K562 (cell line): ENCODE data around the gene ATXN7L2. TPM values are rescaled to one million over a fixed set of nuclear protein-coding genes. Genes with fewer than 3 reads are reported as not detected.

Experiments used
- ATAC-seq: fragments of 200-7000 bp; cut with Tn5 transposase; 3 replicates; pipeline ENCODE4 v1.9.1; 2020; ENCODE audit warnings: moderate library complexity
- BruUV-seq: library from RNA; stranded (reverse); fragments of 400-500 nt; replicated peaks from 2 replicates; lab custom pipeline; 2021; lab: Mats Ljungman, UMichigan
- CTCF ChIA-PET: fragments of 300-600 bp; formaldehyde crosslinking; extraction: SDS; loops from one replicate; lab custom pipeline; 2021; ENCODE audit warnings: low intra/inter-chr PET ratio; lab: Yijun Ruan, JAX
- POLR2A ChIA-PET: fragments of 300-600, 350-650 bp; sonication (Branson Sonifier 250); formaldehyde crosslinking; extraction: SDS; loops from one replicate; lab custom pipeline; 2021; ENCODE audit warnings: antibody characterized with exemption, inconsistent platforms; lab: Yijun Ruan, JAX
- DNase-seq, 4 experiments: peaks; one replicate each; pipeline versions ENCODE4 v3.0.0 to v3.0.0-alpha.2; 2011 to 2018; ENCODE audit warnings: low spot score in 3 of 4, mixed read lengths in 3 of 4; ENCODE audit errors: extremely low read depth in 1 of 4
- FAIRE-seq: peaks from 2 replicates; lab custom pipeline; 2011; peaks lifted over from hg19 to GRCh38; lab: Jason Lieb, UNC
- H2AFZ ChIP-seq: 2 replicates; pipeline ENCODE4 v1.6.0; 2011; ENCODE audit warnings: low read depth, low read length, control low read depth, inconsistent platforms
- H3K27ac ChIP-seq: fragments of 200-600 bp; 3 replicates; pipeline ENCODE4 v1.8.0; 2011; ENCODE audit warnings: low read depth, mild to moderate bottlenecking, control low read depth, inconsistent platforms, low read length, moderate library complexity, mixed read lengths; ENCODE audit errors: extremely low read depth
- H3K27me3 ChIP-seq, 2 experiments: fragments of 300-600 bp in 1 of 2; 2 replicates in 1 of 2; 3 replicates in 1 of 2; pipeline versions ENCODE4 v1.6.0 to v1.8.0; 2011; ENCODE audit warnings: inconsistent platforms in 2 of 2, low read length in 2 of 2, mild to moderate bottlenecking in 1 of 2, mixed read lengths in 1 of 2, moderate library complexity in 1 of 2; ENCODE audit not compliant: control insufficient read depth in 2 of 2, insufficient read depth in 2 of 2
- H3K36me3 ChIP-seq: fragments of 300-600 bp; 3 replicates; pipeline ENCODE4 v1.8.0; 2011; ENCODE audit warnings: mild to moderate bottlenecking, low read length, inconsistent platforms; ENCODE audit not compliant: control insufficient read depth, insufficient read depth
- H3K4me1 ChIP-seq, 2 experiments: fragments of 200-600 bp in 1 of 2; replicated peaks in 1 of 2; 2 replicates in 1 of 2; 3 replicates in 1 of 2; pipeline versions ENCODE4 v1.5.1 to v1.8.0; 2011; ENCODE audit warnings: inconsistent platforms in 2 of 2, low read length in 2 of 2, mild to moderate bottlenecking in 1 of 2, mixed read lengths in 1 of 2, moderate library complexity in 1 of 2; ENCODE audit not compliant: control insufficient read depth in 2 of 2, insufficient read depth in 2 of 2
- H3K4me2 ChIP-seq: 2 replicates; pipeline ENCODE4 v1.6.1; 2011; ENCODE audit warnings: low read length, control low read depth, inconsistent platforms, mixed read lengths; ENCODE audit not compliant: insufficient read depth
- H3K4me3 ChIP-seq: fragments of 200-600 bp; sonication (generic), shearing (Covaris generic); 2 replicates; pipeline ENCODE4 v1.5.1; 2016; ENCODE audit warnings: control low read depth, inconsistent platforms
- H3K79me2 ChIP-seq: fragments of 200-600 bp; 3 replicates; pipeline ENCODE4 v1.8.0; 2011; ENCODE audit warnings: low read length, inconsistent platforms; ENCODE audit not compliant: control insufficient read depth, insufficient read depth
- H3K9ac ChIP-seq, 2 experiments: 2 replicates each; pipeline versions ENCODE4 v1.6.0 to v1.6.1; 2011; ENCODE audit warnings: low read depth in 2 of 2, low read length in 2 of 2, control low read depth in 1 of 2, inconsistent platforms in 1 of 2, mild to moderate bottlenecking in 1 of 2, mixed read lengths in 1 of 2; ENCODE audit not compliant: insufficient read depth in 1 of 2
- H3K9me1 ChIP-seq: one replicate; pipeline ENCODE4 v1.6.0; 2011; ENCODE audit warnings: inconsistent platforms, mild to moderate bottlenecking, low read length, moderate library complexity; ENCODE audit not compliant: control insufficient read depth, insufficient read depth
- H3K9me3 ChIP-seq: replicated peaks from 2 replicates; pipeline ENCODE4 v1.5.1; 2011; ENCODE audit warnings: low read depth, low read length, inconsistent platforms; ENCODE audit not compliant: control insufficient read depth, insufficient read depth
- H4K20me1 ChIP-seq: replicated peaks from 2 replicates; pipeline ENCODE4 v1.6.1; 2011; ENCODE audit warnings: low read length, inconsistent platforms, mixed read lengths; ENCODE audit not compliant: control insufficient read depth, insufficient read depth
- ATF2 ChIP-seq: sonication (generic); formaldehyde crosslinking; IDR thresholded peaks from 2 replicates; pipeline ENCODE4 v1.8.1; 2022; ENCODE audit warnings: missing genetic modification reagents
- CTCFL ChIP-seq: IDR thresholded peaks from 2 replicates; pipeline ENCODE4 v1.6.1; 2011; ENCODE audit warnings: borderline replicate concordance, low read depth, mild to moderate bottlenecking, moderate library complexity, low read length; ENCODE audit not compliant: insufficient read depth, poor library complexity, severe bottlenecking
- E2F4 ChIP-seq: sonication (generic); formaldehyde crosslinking; IDR thresholded peaks from 2 replicates; pipeline ENCODE4 v1.8.0; 2022; ENCODE audit warnings: mild to moderate bottlenecking, low read depth, missing genetic modification reagents
- ELK3 ChIP-seq: fragments of 450-650 bp; formaldehyde crosslinking; IDR thresholded peaks from 2 replicates; pipeline ENCODE4 v1.4.0; 2020; ENCODE audit warnings: mild to moderate bottlenecking
- GMEB1 ChIP-seq: fragments of 250-450 bp; sonication (Bioruptor Pico); IDR thresholded peaks from 2 replicates; pipeline ENCODE4 v1.4.0; 2020; ENCODE audit warnings: mild to moderate bottlenecking
- KAT8 ChIP-seq: fragments of 450-650 bp; IDR thresholded peaks from 2 replicates; pipeline ENCODE4 v1.6.1; 2016; ENCODE audit warnings: low read depth, mild to moderate bottlenecking
- NR3C1 ChIP-seq: sonication (generic); formaldehyde crosslinking; IDR thresholded peaks from 2 replicates; pipeline ENCODE4 v1.8.1; 2022; ENCODE audit warnings: missing genetic modification reagents
- RHOXF2B ChIP-seq: fragments of 250-450 bp; sonication (Bioruptor Pico); conservative IDR thresholded peaks from 2 replicates; pipeline ENCODE4 v1.5.1; 2021
- SIN3B ChIP-seq: fragments of 450-650 bp; IDR thresholded peaks from 2 replicates; pipeline ENCODE4 v1.6.1; 2017; ENCODE audit warnings: low read depth, mild to moderate bottlenecking, moderate library complexity
- SOX6 ChIP-seq: fragments of 450-650 bp; IDR thresholded peaks from 2 replicates; pipeline ENCODE4 v1.6.1; 2014; ENCODE audit warnings: mild to moderate bottlenecking
- TOE1 ChIP-seq, 2 experiments: fragments of 450-650 bp in 1 of 2; sonication (generic) in 1 of 2; formaldehyde crosslinking in 1 of 2; IDR thresholded peaks; 2 replicates each; pipeline versions ENCODE4 v1.7.1 to v1.8.0; 2016 to 2022; ENCODE audit warnings: borderline replicate concordance in 2 of 2, mild to moderate bottlenecking in 2 of 2, antibody characterized with exemption in 1 of 2, inconsistent platforms in 1 of 2, low read depth in 1 of 2, missing genetic modification reagents in 1 of 2, moderate library complexity in 1 of 2
- ZNF655 ChIP-seq: fragments of 250-450 bp; sonication (Bioruptor Pico); IDR thresholded peaks from 2 replicates; pipeline ENCODE4 v1.5.0; 2021
- WGBS: fragments of 100-300 bp; shearing (Covaris generic); methylation state at CpG from one replicate; pipeline ENCODE4 v1.1.6; 2016; ENCODE audit warnings: low coverage, mixed read lengths; ENCODE audit not compliant: insufficient coverage; ENCODE audit errors: missing lambda C conversion rate; 5-methylcytosine and 5-hydroxymethylcytosine counted together
- in situ Hi-C: fragments of 300-500 bp; cut with MboI; formaldehyde crosslinking; loops from 4 replicates; pipeline ENCODE4 v1.15.0; 2018; ENCODE audit warnings: inconsistent platforms, mixed read lengths
- intact Hi-C: fragments of 100-400 bp; cut with micrococcal nuclease; formaldehyde crosslinking; loops from 2 replicates; pipeline ENCODE4 v1.14.2; 2022
- polyA plus RNA-seq, 8 experiments: library from polyadenylated mRNA; depleted of rRNA in 4 of 8; stranded (reverse) in 5 of 8; unstranded in 3 of 8; fragments of >200 nt; fragmentation: Nextera tagmentation in 2 of 8; fragmentation: Illumina TruSeq in 1 of 8; extraction: Ambion mirVana in 2 of 8; extraction: Trizol in 1 of 8; gene quantifications; 2 replicates each; pipeline versions ENCODE4 v1.2.1 to v1.2.3, GENCODE V29; 2011 to 2014; ENCODE audit warnings: inconsistent platforms in 1 of 8, missing spikeins in 1 of 8
- total RNA-seq, 7 experiments: library from RNA; depleted of rRNA in 6 of 7; stranded (reverse); fragments of >200 nt in 6 of 7; fragmentation: Illumina TruSeq in 2 of 7; extraction: Trizol in 2 of 7; gene quantifications; 2 replicates each; pipeline versions ENCODE4 v1.2.1 to v1.2.3, GENCODE V29; 2011 to 2021; ENCODE audit warnings: low replicate concordance in 1 of 7

Gene ATXN7L2
- total and polyA plus RNA-seq, 9 of the 15 experiments (the other 6 are each of a cell fraction or from before 2014, with no cell fraction given), result 0.21 to 10.4 (median 5.8) TPM

- H3K4me3 ChIP-seq, result no peak overlapping the region
- ChIA-PET POLR2A (interaction anchor here (0.5 to 1.1 kb wide), 5 partner anchors 10 to 25 kb away, joined by 3 to 4 read pairs (median 4); no protein-coding TSS in a partner anchor), CTCF (no interaction called here)
- H3K4me1 ChIP-seq, result peaks cover 10 to 18% of the 10 kb centered on the region in 2 experiments; a peak in 4 of 5 replicates
- no TSS peak for BruUV-seq
- 0 out of 2 replicates have a peak, but pooled peaks cover 4% of the 10 kb centered on the region for H4K20me1 ChIP-seq
- in situ Hi-C loops (no loop called here), intact Hi-C loops (no loop called here)
- H3K9ac ChIP-seq, result no peak overlapping the region
- DNase-seq, result peak; percentile 55 to 72 (median 69)
- FAIRE-seq, result no peak
- H2AFZ ChIP-seq, result no peak overlapping the region
- no peaks in the 10 kb centered on the region for H3K36me3 ChIP-seq
- H3K4me2 ChIP-seq, result no peak overlapping the region
- H3K9me1 ChIP-seq, result no peaks in the 10 kb centered on the region
- 3% methylated on average over 7 of the region's 7 CpGs for WGBS
- no peaks in the 10 kb centered on the region for H3K9me3 ChIP-seq
- ATAC-seq, result peak; percentile 74
- no peaks in the 10 kb centered on the region for H3K79me2 ChIP-seq
- H3K27me3 ChIP-seq, result peaks cover 43 to 72% of the 10 kb centered on the region in 2 experiments
- no peak overlapping the region for H3K27ac ChIP-seq
- TF ChIP-seq CTCFL (peak; percentile 54), E2F4 (CRISPR knock-in tag) (no peak), ATF2 (CRISPR knock-in tag) (no peak), SIN3B (no peak), ELK3 (no peak), TOE1 (IDR thresholded peaks at IDR 0.05; ENCODE audit: borderline replicate concordance) (no peak), TOE1 (CRISPR knock-in tag; IDR thresholded peaks at IDR 0.05; ENCODE audit: borderline replicate concordance, low read depth) (no peak), ZNF655 (CRISPR knock-in tag) (no peak), RHOXF2B (CRISPR knock-in tag) (no peak), GMEB1 (CRISPR knock-in tag) (no peak), SOX6 (no peak), NR3C1 (CRISPR knock-in tag) (no peak), KAT8 (no peak)
Measured at GRCh38 chr1:109478806-109479205, 4.9 kb upstream of the ATXN7L2 start.
